K562 (cell line): ENCODE measurements around the gene KCNJ4. TPM values are rescaled to one million over a fixed set of nuclear protein-coding genes. Genes with fewer than 3 reads are reported as not detected.
A peak's percentile ranks its signal among the peaks of the same experiment; 100 is the strongest.

Experiments used
- ATF7 ChIP-seq: fragments of 450-650 bp; IDR thresholded peaks from 2 replicates; pipeline ENCODE4 v1.7.1; 2014; ENCODE audit warnings: mild to moderate bottlenecking, moderate library complexity
- FOXM1 ChIP-seq, 2 experiments: fragments of 450-650 bp in 1 of 2; sonication (generic) in 1 of 2; formaldehyde crosslinking in 1 of 2; IDR thresholded peaks; 2 replicates each; pipeline versions ENCODE4 v1.6.1 to v1.9.0; 2017 to 2022; ENCODE audit warnings: low read depth in 2 of 2, mild to moderate bottlenecking in 2 of 2, missing genetic modification reagents in 1 of 2, moderate library complexity in 1 of 2
- IRF2 ChIP-seq: sonication (generic); formaldehyde crosslinking; IDR thresholded peaks from 2 replicates; pipeline ENCODE4 v1.8.1; 2022; ENCODE audit warnings: mild to moderate bottlenecking, missing genetic modification reagents
- MAFF ChIP-seq: IDR thresholded peaks from 2 replicates; pipeline ENCODE4 v1.6.1; 2012; ENCODE audit warnings: low read length, improper control_type of control experiment
- MAFK ChIP-seq: IDR thresholded peaks from 2 replicates; pipeline ENCODE4 v1.6.1; 2011; ENCODE audit warnings: low read length, improper control_type of control experiment
- NFE2 ChIP-seq: IDR thresholded peaks from 2 replicates; pipeline ENCODE4 v1.6.1; 2014; ENCODE audit warnings: antibody characterized with exemption, low read depth
- POLR2AphosphoS2 ChIP-seq: IDR thresholded peaks from 2 replicates; pipeline ENCODE4 v1.6.1; 2012; ENCODE audit warnings: low read length, improper control_type of control experiment
- POLR2B ChIP-seq: fragments of 450-650 bp; IDR thresholded peaks from 2 replicates; pipeline ENCODE4 v1.6.1; 2018; ENCODE audit warnings: low read depth; ENCODE audit not compliant: partially characterized antibody
- ZNF316 ChIP-seq: fragments of 450-650 bp; IDR thresholded peaks from 2 replicates; pipeline ENCODE4 v1.6.1; 2016
- polyA plus RNA-seq, 8 experiments: library from polyadenylated mRNA; depleted of rRNA in 4 of 8; stranded (reverse) in 5 of 8; unstranded in 3 of 8; fragments of >200 nt; fragmentation: Nextera tagmentation in 2 of 8; fragmentation: Illumina TruSeq in 1 of 8; extraction: Ambion mirVana in 2 of 8; extraction: Trizol in 1 of 8; gene quantifications; 2 replicates each; pipeline versions ENCODE4 v1.2.1 to v1.2.3, GENCODE V29; 2011 to 2014; ENCODE audit warnings: inconsistent platforms in 1 of 8, missing spikeins in 1 of 8
- total RNA-seq, 7 experiments: library from RNA; depleted of rRNA in 6 of 7; stranded (reverse); fragments of >200 nt in 6 of 7; fragmentation: Illumina TruSeq in 2 of 7; extraction: Trizol in 2 of 7; gene quantifications; 2 replicates each; pipeline versions ENCODE4 v1.2.1 to v1.2.3, GENCODE V29; 2011 to 2021; ENCODE audit warnings: low replicate concordance in 1 of 7
- TF ChIP-seq, protein P1 (sequence below): fragments of 450-650 bp; IDR thresholded peaks from 2 replicates; pipeline ENCODE4 v1.6.1; 2016; ENCODE audit warnings: borderline replicate concordance
- TF ChIP-seq, protein P2 (sequence below): IDR thresholded peaks from 3 replicates; pipeline ENCODE4 v1.6.1; 2011; ENCODE audit warnings: borderline replicate concordance, mild to moderate bottlenecking, moderate library complexity; ENCODE audit not compliant: insufficient read length; ENCODE audit errors: extremely low read depth
- TF ChIP-seq, protein P3 (sequence below): fragments of 250-450 bp; sonication (Bioruptor Pico); IDR thresholded peaks from 2 replicates; pipeline ENCODE4 v1.4.0; 2020; ENCODE audit warnings: borderline replicate concordance
- TF ChIP-seq, protein P4 (sequence below): fragments of 250-450 bp; sonication (Bioruptor Pico); IDR thresholded peaks from 2 replicates; pipeline ENCODE4 v1.4.0; 2020
- TF ChIP-seq, protein P5 (sequence below): fragments of 250-450 bp; sonication (Bioruptor Pico); IDR thresholded peaks from 2 replicates; pipeline ENCODE4 v1.4.0; 2020; ENCODE audit warnings: mild to moderate bottlenecking, moderate library complexity
- TF ChIP-seq, protein P6 (sequence below): fragments of 450-650 bp; formaldehyde crosslinking; IDR thresholded peaks from 2 replicates; pipeline ENCODE4 v1.4.0; 2020; ENCODE audit warnings: mild to moderate bottlenecking, moderate library complexity

Gene KCNJ4
- total and polyA plus RNA-seq, 9 of the 15 experiments (the other 6 are each of a cell fraction or from before 2014, with no cell fraction given): 0.07 to 0.55 (median 0.09) TPM; not detected in 4

DNA sequence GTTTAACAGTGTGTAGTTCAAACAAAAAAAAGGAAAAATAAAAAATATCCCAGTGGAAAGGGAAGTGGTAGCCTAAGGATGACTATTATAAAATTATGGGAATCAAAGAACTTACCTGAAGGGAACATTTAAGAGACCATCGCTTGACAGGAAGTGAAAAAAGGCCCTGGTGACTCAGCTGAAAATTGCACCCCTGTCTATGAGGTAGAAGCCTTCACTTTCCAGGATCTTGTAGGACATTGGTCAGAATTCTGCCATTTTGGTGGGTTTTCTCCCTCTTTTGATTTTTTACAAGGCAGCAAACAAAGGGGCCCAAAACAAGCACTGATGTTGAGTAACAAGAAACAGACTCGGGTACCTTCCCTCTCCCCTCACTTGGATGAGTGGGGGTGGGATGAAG, 35.5 kb upstream of the KCNJ4 start (continued):
- TF ChIP-seq, protein P1, sequence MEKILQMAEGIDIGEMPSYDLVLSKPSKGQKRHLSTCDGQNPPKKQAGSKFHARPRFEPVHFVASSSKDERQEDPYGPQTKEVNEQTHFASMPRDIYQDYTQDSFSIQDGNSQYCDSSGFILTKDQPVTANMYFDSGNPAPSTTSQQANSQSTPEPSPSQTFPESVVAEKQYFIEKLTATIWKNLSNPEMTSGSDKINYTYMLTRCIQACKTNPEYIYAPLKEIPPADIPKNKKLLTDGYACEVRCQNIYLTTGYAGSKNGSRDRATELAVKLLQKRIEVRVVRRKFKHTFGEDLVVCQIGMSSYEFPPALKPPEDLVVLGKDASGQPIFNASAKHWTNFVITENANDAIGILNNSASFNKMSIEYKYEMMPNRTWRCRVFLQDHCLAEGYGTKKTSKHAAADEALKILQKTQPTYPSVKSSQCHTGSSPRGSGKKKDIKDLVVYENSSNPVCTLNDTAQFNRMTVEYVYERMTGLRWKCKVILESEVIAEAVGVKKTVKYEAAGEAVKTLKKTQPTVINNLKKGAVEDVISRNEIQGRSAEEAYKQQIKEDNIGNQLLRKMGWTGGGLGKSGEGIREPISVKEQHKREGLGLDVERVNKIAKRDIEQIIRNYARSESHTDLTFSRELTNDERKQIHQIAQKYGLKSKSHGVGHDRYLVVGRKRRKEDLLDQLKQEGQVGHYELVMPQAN: no peak
- no peak for TF ChIP-seq IRF2
- TF ChIP-seq, protein P2, sequence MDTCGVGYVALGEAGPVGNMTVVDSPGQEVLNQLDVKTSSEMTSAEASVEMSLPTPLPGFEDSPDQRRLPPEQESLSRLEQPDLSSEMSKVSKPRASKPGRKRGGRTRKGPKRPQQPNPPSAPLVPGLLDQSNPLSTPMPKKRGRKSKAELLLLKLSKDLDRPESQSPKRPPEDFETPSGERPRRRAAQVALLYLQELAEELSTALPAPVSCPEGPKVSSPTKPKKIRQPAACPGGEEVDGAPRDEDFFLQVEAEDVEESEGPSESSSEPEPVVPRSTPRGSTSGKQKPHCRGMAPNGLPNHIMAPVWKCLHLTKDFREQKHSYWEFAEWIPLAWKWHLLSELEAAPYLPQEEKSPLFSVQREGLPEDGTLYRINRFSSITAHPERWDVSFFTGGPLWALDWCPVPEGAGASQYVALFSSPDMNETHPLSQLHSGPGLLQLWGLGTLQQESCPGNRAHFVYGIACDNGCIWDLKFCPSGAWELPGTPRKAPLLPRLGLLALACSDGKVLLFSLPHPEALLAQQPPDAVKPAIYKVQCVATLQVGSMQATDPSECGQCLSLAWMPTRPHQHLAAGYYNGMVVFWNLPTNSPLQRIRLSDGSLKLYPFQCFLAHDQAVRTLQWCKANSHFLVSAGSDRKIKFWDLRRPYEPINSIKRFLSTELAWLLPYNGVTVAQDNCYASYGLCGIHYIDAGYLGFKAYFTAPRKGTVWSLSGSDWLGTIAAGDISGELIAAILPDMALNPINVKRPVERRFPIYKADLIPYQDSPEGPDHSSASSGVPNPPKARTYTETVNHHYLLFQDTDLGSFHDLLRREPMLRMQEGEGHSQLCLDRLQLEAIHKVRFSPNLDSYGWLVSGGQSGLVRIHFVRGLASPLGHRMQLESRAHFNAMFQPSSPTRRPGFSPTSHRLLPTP: no peak
- TF ChIP-seq MAFF: peak; percentile 19; the same call in 1 of the 2 replicates
- TF ChIP-seq NFE2: peak; percentile 71
- peak; percentile 16; the same call in 1 of the 2 replicates for TF ChIP-seq MAFK
- TF ChIP-seq ATF7: no peak
- TF ChIP-seq, protein P3, sequence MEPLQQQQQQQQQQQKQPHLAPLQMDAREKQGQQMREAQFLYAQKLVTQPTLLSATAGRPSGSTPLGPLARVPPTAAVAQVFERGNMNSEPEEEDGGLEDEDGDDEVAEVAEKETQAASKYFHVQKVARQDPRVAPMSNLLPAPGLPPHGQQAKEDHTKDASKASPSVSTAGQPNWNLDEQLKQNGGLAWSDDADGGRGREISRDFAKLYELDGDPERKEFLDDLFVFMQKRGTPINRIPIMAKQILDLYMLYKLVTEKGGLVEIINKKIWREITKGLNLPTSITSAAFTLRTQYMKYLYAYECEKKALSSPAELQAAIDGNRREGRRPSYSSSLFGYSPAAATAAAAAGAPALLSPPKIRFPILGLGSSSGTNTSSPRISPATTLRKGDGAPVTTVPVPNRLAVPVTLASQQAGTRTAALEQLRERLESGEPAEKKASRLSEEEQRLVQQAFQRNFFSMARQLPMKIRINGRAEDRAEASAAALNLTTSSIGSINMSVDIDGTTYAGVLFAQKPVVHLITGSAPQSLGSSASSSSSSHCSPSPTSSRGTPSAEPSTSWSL: no peak
- TF ChIP-seq, protein P4, sequence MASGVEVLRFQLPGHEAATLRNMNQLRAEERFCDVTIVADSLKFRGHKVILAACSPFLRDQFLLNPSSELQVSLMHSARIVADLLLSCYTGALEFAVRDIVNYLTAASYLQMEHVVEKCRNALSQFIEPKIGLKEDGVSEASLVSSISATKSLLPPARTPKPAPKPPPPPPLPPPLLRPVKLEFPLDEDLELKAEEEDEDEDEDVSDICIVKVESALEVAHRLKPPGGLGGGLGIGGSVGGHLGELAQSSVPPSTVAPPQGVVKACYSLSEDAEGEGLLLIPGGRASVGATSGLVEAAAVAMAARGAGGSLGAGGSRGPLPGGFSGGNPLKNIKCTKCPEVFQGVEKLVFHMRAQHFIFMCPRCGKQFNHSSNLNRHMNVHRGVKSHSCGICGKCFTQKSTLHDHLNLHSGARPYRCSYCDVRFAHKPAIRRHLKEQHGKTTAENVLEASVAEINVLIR (CRISPR knock-in tag): no peak
- TF ChIP-seq, protein P5, sequence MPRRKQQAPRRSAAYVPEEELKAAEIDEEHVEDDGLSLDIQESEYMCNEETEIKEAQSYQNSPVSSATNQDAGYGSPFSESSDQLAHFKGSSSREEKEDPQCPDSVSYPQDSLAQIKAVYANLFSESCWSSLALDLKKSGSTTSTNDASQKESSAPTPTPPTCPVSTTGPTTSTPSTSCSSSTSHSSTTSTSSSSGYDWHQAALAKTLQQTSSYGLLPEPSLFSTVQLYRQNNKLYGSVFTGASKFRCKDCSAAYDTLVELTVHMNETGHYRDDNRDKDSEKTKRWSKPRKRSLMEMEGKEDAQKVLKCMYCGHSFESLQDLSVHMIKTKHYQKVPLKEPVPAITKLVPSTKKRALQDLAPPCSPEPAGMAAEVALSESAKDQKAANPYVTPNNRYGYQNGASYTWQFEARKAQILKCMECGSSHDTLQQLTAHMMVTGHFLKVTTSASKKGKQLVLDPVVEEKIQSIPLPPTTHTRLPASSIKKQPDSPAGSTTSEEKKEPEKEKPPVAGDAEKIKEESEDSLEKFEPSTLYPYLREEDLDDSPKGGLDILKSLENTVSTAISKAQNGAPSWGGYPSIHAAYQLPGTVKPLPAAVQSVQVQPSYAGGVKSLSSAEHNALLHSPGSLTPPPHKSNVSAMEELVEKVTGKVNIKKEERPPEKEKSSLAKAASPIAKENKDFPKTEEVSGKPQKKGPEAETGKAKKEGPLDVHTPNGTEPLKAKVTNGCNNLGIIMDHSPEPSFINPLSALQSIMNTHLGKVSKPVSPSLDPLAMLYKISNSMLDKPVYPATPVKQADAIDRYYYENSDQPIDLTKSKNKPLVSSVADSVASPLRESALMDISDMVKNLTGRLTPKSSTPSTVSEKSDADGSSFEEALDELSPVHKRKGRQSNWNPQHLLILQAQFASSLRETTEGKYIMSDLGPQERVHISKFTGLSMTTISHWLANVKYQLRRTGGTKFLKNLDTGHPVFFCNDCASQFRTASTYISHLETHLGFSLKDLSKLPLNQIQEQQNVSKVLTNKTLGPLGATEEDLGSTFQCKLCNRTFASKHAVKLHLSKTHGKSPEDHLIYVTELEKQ: no peak
- peak; percentile 65 for TF ChIP-seq ZNF316
- TF ChIP-seq POLR2AphosphoS2: no peak
- TF ChIP-seq POLR2B: peak; percentile 24
- TF ChIP-seq FOXM1 (IDR thresholded peaks at IDR 0.05; ENCODE audit: low read depth): no peak
- TF ChIP-seq FOXM1 (CRISPR knock-in tag; IDR thresholded peaks at IDR 0.05; ENCODE audit: low read depth): no peak
- TF ChIP-seq, protein P6, sequence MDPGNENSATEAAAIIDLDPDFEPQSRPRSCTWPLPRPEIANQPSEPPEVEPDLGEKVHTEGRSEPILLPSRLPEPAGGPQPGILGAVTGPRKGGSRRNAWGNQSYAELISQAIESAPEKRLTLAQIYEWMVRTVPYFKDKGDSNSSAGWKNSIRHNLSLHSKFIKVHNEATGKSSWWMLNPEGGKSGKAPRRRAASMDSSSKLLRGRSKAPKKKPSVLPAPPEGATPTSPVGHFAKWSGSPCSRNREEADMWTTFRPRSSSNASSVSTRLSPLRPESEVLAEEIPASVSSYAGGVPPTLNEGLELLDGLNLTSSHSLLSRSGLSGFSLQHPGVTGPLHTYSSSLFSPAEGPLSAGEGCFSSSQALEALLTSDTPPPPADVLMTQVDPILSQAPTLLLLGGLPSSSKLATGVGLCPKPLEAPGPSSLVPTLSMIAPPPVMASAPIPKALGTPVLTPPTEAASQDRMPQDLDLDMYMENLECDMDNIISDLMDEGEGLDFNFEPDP: no peak
